Panc1 (cell line): ENCODE results near the gene EWSR1. TPM values are rescaled to one million over a fixed set of nuclear protein-coding genes. Genes with fewer than 3 reads are reported as not detected.

Experiments used
- ATAC-seq: fragments of 200-7000 bp; cut with Tn5 transposase; 2 replicates; pipeline ENCODE4 v1.9.1; 2020; ENCODE audit warnings: mild to moderate bottlenecking, moderate library complexity
- BruUV-seq: library from RNA; stranded (reverse); fragments of 400-500 nt; replicated peaks from 2 replicates; lab custom pipeline; 2021; lab: Mats Ljungman, UMichigan
- CTCF ChIA-PET: fragments of 300-600 bp; sonication (Branson Sonifier 250); formaldehyde crosslinking; loops from one replicate; lab custom pipeline; 2022; ENCODE audit warnings: antibody characterized with exemption; lab: Charles Lee
- POLR2A ChIA-PET: fragments of 300-600 bp; sonication (Branson Sonifier 250); formaldehyde crosslinking; loops from one replicate; lab custom pipeline; 2022; ENCODE audit warnings: antibody characterized with exemption; lab: Charles Lee
- DNase-seq: peaks from one replicate; pipeline ENCODE4 v3.0.0-alpha.2; 2010; ENCODE audit warnings: low read depth, low spot score
- H3K27ac ChIP-seq: 2 replicates; pipeline ENCODE4 v1.5.1; 2011; ENCODE audit warnings: mild to moderate bottlenecking, low read length, inconsistent platforms
- H3K27me3 ChIP-seq: fragments of 200-500 bp; sonication (Bioruptor generic); 2 replicates; pipeline ENCODE4 v1.6.0; 2014; ENCODE audit warnings: low read length, inconsistent platforms; ENCODE audit not compliant: control insufficient read depth, insufficient read depth
- H3K36me3 ChIP-seq: fragments of 200-500 bp; sonication (Bioruptor generic); 2 replicates; pipeline ENCODE4 v1.5.1; 2014; ENCODE audit warnings: inconsistent platforms, mild to moderate bottlenecking, low read length, moderate library complexity; ENCODE audit not compliant: control insufficient read depth, insufficient read depth
- H3K4me1 ChIP-seq: 2 replicates; pipeline ENCODE4 v1.5.1; 2011; ENCODE audit warnings: inconsistent platforms, mild to moderate bottlenecking, low read length, moderate library complexity; ENCODE audit not compliant: control insufficient read depth, insufficient read depth
- H3K4me3 ChIP-seq, 2 experiments: 2 replicates each; pipeline ENCODE4 v1.5.1; 2011 to 2012; ENCODE audit warnings: low read depth in 2 of 2, low read length in 2 of 2, mild to moderate bottlenecking in 2 of 2, inconsistent platforms in 1 of 2, moderate library complexity in 1 of 2
- H3K9me3 ChIP-seq: fragments of 200-500 bp; sonication (Bioruptor generic); 2 replicates; pipeline ENCODE4 v1.5.1; 2014; ENCODE audit warnings: low read depth, mild to moderate bottlenecking, inconsistent platforms, low read length, moderate library complexity; ENCODE audit not compliant: control insufficient read depth, insufficient read depth
- CTCF ChIP-seq: fragments of 450-650 bp; IDR thresholded peaks from 2 replicates; pipeline ENCODE4 v1.5.1; 2017; ENCODE audit warnings: mild to moderate bottlenecking
- POLR2AphosphoS5 ChIP-seq: IDR thresholded peaks from 2 replicates; pipeline ENCODE4 v1.6.1; 2012; ENCODE audit warnings: mild to moderate bottlenecking, low read depth, low read length, moderate library complexity
- REST ChIP-seq, 2 experiments: IDR thresholded peaks; 2 replicates each; pipeline ENCODE4 v1.6.1; 2011 to 2012; ENCODE audit warnings: low read depth in 2 of 2, control low read depth in 1 of 2, low read length in 1 of 2, mild to moderate bottlenecking in 1 of 2, moderate library complexity in 1 of 2; ENCODE audit not compliant: insufficient read depth in 1 of 2
- SIN3A ChIP-seq: IDR thresholded peaks from 2 replicates; pipeline ENCODE4 v1.6.1; 2012; ENCODE audit warnings: low read depth, mild to moderate bottlenecking, low read length, moderate library complexity, borderline replicate concordance; ENCODE audit not compliant: insufficient read depth
- TCF7L2 ChIP-seq: IDR thresholded peaks from 2 replicates; pipeline ENCODE4 v1.6.1; 2011; ENCODE audit warnings: mild to moderate bottlenecking, low read depth, low read length, inconsistent platforms
- in situ Hi-C: cut with HindIII; loops from 2 replicates; pipeline ENCODE4 v1.10.0; 2016; ENCODE audit warnings: low sequenced_read_pairs, low pct_unique_long_range_greater_than_20kb
- intact Hi-C: fragments of 100-400 bp; cut with micrococcal nuclease; formaldehyde crosslinking; loops from one replicate; pipeline ENCODE4 v1.10.0; 2022; ENCODE audit not compliant: unreplicated experiment
- total RNA-seq: library from RNA; stranded (reverse); gene quantifications from one replicate; pipeline ENCODE4 v1.2.1, GENCODE V29; 2021; ENCODE audit not compliant: unreplicated experiment

The EWSR1 gene
- total RNA-seq, 1 experiment from 2014 or later: 272 TPM

- TSS peak; percentile 73 for BruUV-seq
- H3K9me3 ChIP-seq: no peaks in the 10 kb centered on the region
These were observed 44.4 kb downstream of the EWSR1 start for GRCh38 chr22:29312218-29313125.

GRCh38 chr22:29313126-29313575 lies 45.1 kb downstream of the EWSR1 start:
- no peak for DNase-seq
- Histone ChIP-seq H3K4me1 (peaks cover 18% of the 10 kb centered on the region), H3K36me3 (no peaks in the 10 kb centered on the region), H3K4me3 (no peak overlapping the region), H3K27me3 (no peaks in the 10 kb centered on the region), H3K9me3 (no peaks in the 10 kb centered on the region), H3K27ac (no peak overlapping the region)
- TF ChIP-seq CTCF (peak; percentile 75), POLR2AphosphoS5 (no peak), SIN3A (no peak), REST (IDR thresholded peaks at IDR 0.05; ENCODE audit: insufficient read depth in 1 of 2, low read depth in 2 of 2, low read length in 1 of 2) (no peak), TCF7L2 (no peak)
- ATAC-seq: no peak
- intact Hi-C loops: no loop called here
- ChIA-PET CTCF (no interaction called here), POLR2A (no interaction called here)
- in situ Hi-C loops: no loop called here
- no TSS peak for BruUV-seq

More at GRCh38 chr22:29312218-29313125, 44.4 kb downstream of the EWSR1 start:
- Histone ChIP-seq H3K27ac (no peak overlapping the region), H3K4me1 (peaks cover 20% of the 10 kb centered on the region), H3K4me3 (no peak overlapping the region), H3K27me3 (no peaks in the 10 kb centered on the region), H3K36me3 (no peaks in the 10 kb centered on the region; the same call in 1 of the 2 replicates)
- POLR2A ChIA-PET: no interaction called here
- TF ChIP-seq TCF7L2 (no peak), POLR2AphosphoS5 (no peak)
- in situ Hi-C loops: no loop called here
- intact Hi-C loops: no loop called here
- CTCF ChIA-PET: no interaction called here
- no peak for DNase-seq
- ATAC-seq: no peak
